ENCODE data around the gene MYO3B.
A peak's percentile ranks its signal among the peaks of the same experiment; 100 is the strongest.
"Not testable (repeated sequence)": the region's sequence is repeated elsewhere in the genome, so short reads cannot be mapped to it uniquely, and the experiment has no call there.

MYO3B gene

GRCh38 chr2:170585067-170585466, 407.1 kb downstream of the MYO3B start:
- DNase-seq: no peak

GRCh38 chr2:170586571-170587095, 408.7 kb downstream of the MYO3B start:
- no peak for DNase-seq

GRCh38 chr2:170587117-170587516, 409.2 kb downstream of the MYO3B start:
- DNase-seq: no peak

- peak; percentile 25 for DNase-seq
Observed at GRCh38 chr2:170587922-170588321, 410.0 kb downstream of the MYO3B start.

- DNase-seq: no peak
Observed at GRCh38 chr2:170588729-170589128, 410.8 kb downstream of the MYO3B start.

- DNase-seq: no peak
Observed at GRCh38 chr2:170596576-170596975, 418.6 kb downstream of the MYO3B start.

- DNase-seq: no peak
Observed at GRCh38 chr2:170598067-170598395, 420.1 kb downstream of the MYO3B start.

- DNase-seq: no peak
Observed at GRCh38 chr2:170601489-170601888, 423.5 kb downstream of the MYO3B start.

GRCh38 chr2:170605862-170606261, 427.9 kb downstream of the MYO3B start:
- no peak for DNase-seq

GRCh38 chr2:170607171-170607570, 429.2 kb downstream of the MYO3B start:
- no peak for DNase-seq

- no peak for DNase-seq
Observed at GRCh38 chr2:170610615-170611014, 432.7 kb downstream of the MYO3B start.

GRCh38 chr2:170618948-170619347, 441.0 kb downstream of the MYO3B start:
- not testable (repeated sequence) for DNase-seq

- not testable (repeated sequence) for DNase-seq
Observed at GRCh38 chr2:170635094-170635493, 457.1 kb downstream of the MYO3B start.

- DNase-seq: no peak
Observed at GRCh38 chr2:170639635-170640034, 461.7 kb downstream of the MYO3B start.

- no peak for DNase-seq
Observed at GRCh38 chr2:170641961-170642360, 464.0 kb downstream of the MYO3B start.

GRCh38 chr2:170643346-170643745, 465.4 kb downstream of the MYO3B start:
- peak; percentile 55 for DNase-seq

GRCh38 chr2:170647741-170648436, 469.9 kb downstream of the MYO3B start:
- no peak for DNase-seq

GRCh38 chr2:170651624-170652325, 473.8 kb downstream of the MYO3B start:
- DNase-seq: no peak

GRCh38 chr2:170652637-170653417, 474.9 kb downstream of the MYO3B start:
- DNase-seq: no peak

- no peak for DNase-seq
Observed at GRCh38 chr2:170656669-170657068, 478.7 kb downstream of the MYO3B start.

GRCh38 chr2:170660409-170660808, 482.5 kb downstream of the MYO3B start:
- peak; percentile 55 for DNase-seq

- DNase-seq: no peak
Observed at GRCh38 chr2:170665743-170666142, 487.8 kb downstream of the MYO3B start.

GRCh38 chr2:170669909-170670308, 492.0 kb downstream of the MYO3B start:
- DNase-seq: no peak

- DNase-seq: no peak
Observed at GRCh38 chr2:170670651-170671050, 492.7 kb downstream of the MYO3B start.

All from NCI-H69 (cell line).